Fibroblast of villous mesenchyme (primary cell): ENCODE data around the gene SCUBE1. TPM values are rescaled to one million over a fixed set of nuclear protein-coding genes. Genes with fewer than 3 reads are reported as not detected.

Experiments
- DNase-seq: peaks from one replicate; pipeline ENCODE4 v3.0.0-alpha.2; 2010; ENCODE audit warnings: low read depth
- H3K4me3 ChIP-seq: 2 replicates; pipeline ENCODE4 v1.5.1; 2011; ENCODE audit warnings: low read depth, mild to moderate bottlenecking, low read length
- total RNA-seq: library from RNA; depleted of rRNA; stranded (reverse); fragments of >200 nt; gene quantifications from 2 replicates; pipeline ENCODE4 v1.2.3, GENCODE V29; 2012
- TF ChIP-seq, protein P1 (sequence below): IDR thresholded peaks from 2 replicates; pipeline ENCODE4 v1.5.1; 2012; ENCODE audit warnings: low read depth, mild to moderate bottlenecking, low read length; ENCODE audit not compliant: insufficient read depth

Gene SCUBE1
- total RNA-seq, 1 donor, result not detected

DNA sequence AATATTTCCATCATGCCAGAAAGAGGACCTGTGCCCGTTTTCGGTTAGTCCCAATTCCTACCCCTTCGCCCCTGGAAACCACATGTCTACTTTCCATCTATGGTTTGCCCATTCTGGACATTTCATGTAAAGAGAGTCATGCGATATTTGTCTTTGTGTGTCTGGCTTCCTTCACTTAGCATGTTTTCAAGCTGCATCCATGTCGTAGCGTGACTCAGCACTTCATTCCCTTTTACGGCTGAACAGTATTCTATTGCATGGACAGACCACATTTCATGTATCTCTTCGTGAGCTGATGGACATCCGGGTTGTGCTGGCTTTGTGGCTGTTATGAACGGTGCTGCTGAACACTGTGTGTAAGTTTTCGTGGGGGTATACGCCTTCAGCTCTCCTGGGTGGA is 43.4 kb downstream of the SCUBE1 start:
- TF ChIP-seq, protein P1, sequence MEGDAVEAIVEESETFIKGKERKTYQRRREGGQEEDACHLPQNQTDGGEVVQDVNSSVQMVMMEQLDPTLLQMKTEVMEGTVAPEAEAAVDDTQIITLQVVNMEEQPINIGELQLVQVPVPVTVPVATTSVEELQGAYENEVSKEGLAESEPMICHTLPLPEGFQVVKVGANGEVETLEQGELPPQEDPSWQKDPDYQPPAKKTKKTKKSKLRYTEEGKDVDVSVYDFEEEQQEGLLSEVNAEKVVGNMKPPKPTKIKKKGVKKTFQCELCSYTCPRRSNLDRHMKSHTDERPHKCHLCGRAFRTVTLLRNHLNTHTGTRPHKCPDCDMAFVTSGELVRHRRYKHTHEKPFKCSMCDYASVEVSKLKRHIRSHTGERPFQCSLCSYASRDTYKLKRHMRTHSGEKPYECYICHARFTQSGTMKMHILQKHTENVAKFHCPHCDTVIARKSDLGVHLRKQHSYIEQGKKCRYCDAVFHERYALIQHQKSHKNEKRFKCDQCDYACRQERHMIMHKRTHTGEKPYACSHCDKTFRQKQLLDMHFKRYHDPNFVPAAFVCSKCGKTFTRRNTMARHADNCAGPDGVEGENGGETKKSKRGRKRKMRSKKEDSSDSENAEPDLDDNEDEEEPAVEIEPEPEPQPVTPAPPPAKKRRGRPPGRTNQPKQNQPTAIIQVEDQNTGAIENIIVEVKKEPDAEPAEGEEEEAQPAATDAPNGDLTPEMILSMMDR, result no peak
- H3K4me3 ChIP-seq, result no peak overlapping the region
- DNase-seq, result no peak

DNA sequence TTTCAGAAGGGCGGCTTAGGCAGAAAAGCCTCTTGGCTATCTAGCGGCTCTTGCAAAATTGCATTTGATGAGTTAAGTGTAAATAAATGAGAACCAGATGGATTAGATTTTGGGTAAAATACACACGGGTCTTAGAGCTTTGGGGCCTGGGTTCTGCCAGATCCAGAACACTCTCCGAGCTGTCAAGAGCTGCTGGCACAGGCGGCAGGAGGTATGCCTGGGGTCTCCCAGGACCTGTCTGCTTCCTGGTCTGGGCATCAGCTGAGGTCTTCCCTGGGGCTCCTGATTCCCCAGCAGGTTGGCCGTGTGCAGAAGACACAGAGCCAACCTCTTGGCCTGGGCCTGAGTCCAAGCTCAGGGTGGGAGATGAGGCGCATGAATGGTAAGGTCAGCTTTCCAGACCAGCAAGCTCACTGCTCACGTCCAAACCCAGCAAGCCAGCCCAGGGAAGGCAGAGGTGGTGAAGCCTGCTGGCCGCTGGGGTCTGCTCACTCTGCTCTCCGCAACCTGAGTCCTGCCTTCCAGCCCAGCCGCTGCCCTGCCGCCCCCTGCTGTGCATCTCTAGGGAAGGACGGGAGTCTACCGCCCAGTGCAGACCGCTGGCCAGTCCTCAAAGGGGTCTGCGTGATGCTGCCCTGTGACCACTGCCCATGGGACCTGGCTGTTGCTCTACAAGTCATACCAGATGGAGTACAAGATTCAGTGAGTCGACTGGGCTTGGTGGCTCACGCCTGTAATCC is 44.9 kb downstream of the SCUBE1 start:
- TF ChIP-seq, protein P1, result no peak
- peak; percentile 38 for DNase-seq
- H3K4me3 ChIP-seq, result no peak overlapping the region

DNA sequence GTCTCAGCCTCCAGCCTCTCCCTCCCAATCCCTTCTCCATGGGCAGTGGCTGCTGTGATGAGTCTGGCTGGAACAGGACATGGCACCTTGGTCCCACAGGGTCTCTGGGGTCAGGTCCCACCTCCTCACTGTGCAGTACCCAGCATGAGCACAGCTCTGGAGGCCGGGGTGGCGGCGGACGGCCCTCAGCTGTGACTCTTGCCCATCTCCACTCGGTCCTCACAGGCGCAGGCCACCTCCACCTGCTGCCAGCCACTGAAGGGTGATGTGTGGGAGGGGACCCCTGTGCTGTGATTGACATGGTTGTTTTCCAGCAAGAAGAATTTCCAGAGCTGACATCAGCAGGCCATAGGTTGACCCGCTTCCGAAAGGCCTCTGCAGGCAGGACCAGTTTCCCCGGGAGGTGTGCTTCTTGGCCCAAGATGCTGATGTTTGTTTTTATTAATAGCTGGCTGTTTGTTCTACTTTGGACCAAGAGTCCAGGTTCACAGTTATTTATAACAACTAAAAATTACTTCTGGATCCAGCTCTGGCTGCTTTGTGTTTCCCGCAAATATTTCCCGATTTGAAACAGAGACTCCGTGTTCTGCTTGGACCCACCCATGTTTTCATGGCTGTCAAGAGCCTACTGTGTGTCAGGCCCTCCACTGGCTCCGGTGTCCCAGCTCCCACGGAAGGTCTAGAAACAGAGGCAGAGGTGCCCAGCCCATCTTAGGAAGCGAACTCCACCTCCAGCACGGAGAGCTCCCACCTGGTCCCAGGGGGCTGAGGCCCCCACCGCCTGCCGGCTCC is 45.7 kb downstream of the SCUBE1 start:
- TF ChIP-seq, protein P1, result no peak
- no peak overlapping the region for H3K4me3 ChIP-seq
- no peak for DNase-seq

DNA sequence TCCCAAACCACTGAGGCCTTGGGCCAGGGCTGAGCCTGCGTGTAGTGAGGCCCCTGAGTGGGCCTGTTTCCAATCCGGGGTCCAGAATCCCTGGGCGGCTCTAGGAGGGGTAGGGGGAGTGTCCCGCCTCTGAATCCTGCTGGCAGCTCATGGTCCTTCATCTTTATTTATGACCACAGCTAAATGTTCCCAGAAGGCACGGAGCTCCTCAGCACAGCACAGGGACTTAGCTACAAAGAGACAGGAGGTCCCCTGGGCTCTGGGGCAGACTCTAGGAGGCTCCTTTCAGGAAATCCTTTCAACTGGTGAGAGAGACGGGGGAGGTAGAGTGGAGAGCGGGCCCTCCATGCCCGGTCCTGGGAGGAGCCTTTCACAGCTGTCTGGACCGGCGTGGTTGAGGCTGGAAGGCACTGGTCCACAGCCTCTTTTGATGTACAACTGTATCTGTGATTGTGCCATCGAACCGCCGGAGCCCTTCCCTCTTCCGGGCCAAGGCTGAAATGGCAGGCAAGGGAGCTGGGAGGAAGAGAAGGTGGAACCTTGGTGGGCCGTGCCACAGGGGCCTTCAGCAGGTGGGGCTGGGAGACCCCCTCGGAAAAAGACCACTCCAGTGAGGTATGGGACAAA is 46.8 kb downstream of the SCUBE1 start:
- no peak overlapping the region for H3K4me3 ChIP-seq
- DNase-seq, result no peak
- TF ChIP-seq, protein P1, result no peak

DNA sequence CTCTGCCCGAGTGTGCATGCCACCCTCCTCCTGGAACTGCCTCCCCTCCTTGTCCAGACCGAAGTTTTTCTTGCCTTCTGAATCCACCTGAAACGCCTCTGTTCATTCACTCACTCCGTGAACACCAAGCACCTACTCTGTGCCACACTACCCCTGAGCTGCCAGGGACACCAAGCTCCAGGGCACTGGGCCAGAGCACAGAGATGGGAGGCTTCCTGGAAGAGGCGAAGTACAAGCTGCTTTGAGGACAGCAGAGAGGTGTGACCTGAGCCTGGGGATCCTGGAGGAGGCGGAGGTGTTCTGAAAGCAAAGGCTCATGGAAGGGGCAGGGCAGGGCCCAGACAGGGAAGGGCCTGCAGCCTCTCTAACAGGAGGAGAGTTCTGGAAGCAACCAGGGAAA is 47.5 kb downstream of the SCUBE1 start:
- TF ChIP-seq, protein P1, result no peak
- no peak overlapping the region for H3K4me3 ChIP-seq
- no peak for DNase-seq

DNA sequence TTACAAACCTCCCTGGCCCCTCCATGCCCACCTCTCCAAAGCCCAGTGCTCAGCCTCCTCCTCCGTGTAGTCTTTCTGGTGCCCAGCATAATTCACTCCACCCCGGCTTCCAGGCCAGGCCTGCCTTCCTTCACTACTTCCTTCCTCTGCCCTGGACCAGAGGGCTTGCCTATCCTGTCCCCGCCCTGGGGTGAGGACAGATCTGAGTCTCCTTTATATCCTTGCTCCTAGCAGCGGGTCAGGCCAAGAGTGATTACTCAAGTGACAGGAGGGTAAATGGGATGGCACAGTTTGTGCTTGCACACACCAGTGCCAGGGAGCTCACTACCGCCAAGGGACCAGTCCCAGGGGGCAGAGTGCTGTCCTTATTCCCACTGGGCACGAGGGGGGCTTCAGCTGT is 48.0 kb downstream of the SCUBE1 start:
- no peak overlapping the region for H3K4me3 ChIP-seq
- TF ChIP-seq, protein P1, result no peak
- DNase-seq, result no peak
